Measurements from ENCODE around the gene HDLBP. TPM values are rescaled to one million over a fixed set of nuclear protein-coding genes. Genes with fewer than 3 reads are reported as not detected.

HDLBP gene
- total RNA-seq, 1 donor from 2014 or later: 839 TPM

GRCh38 chr2:241182126-241182525, 133.3 kb downstream of the HDLBP start:
- H3K9me3 Mint-ChIP-seq (ENCODE audit: unreplicated experiment): no peaks in the 10 kb centered on the region
- no peaks in the 10 kb centered on the region for H3K4me1 Mint-ChIP-seq (ENCODE audit: unreplicated experiment)
- H3K27me3 Mint-ChIP-seq (ENCODE audit: unreplicated experiment): no peaks in the 10 kb centered on the region
- no peak for DNase-seq (ENCODE audit: extremely low spot score, unreplicated experiment)
- no peak for TF ChIP-seq CTCF (IDR thresholded peaks at IDR 0.05)
- no peak overlapping the region for H3K4me3 Mint-ChIP-seq (ENCODE audit: unreplicated experiment)
- no peak overlapping the region for H3K27ac Mint-ChIP-seq (ENCODE audit: unreplicated experiment)
- peaks cover 22% of the 10 kb centered on the region for H3K36me3 Mint-ChIP-seq (ENCODE audit: unreplicated experiment)

- no peak for DNase-seq (ENCODE audit: extremely low spot score, unreplicated experiment)
- H3K4me1 Mint-ChIP-seq (ENCODE audit: unreplicated experiment): no peaks in the 10 kb centered on the region
- peaks cover 22% of the 10 kb centered on the region for H3K36me3 Mint-ChIP-seq (ENCODE audit: unreplicated experiment)
- H3K4me3 Mint-ChIP-seq (ENCODE audit: unreplicated experiment): no peak overlapping the region
- no peaks in the 10 kb centered on the region for H3K9me3 Mint-ChIP-seq (ENCODE audit: unreplicated experiment)
- TF ChIP-seq CTCF (IDR thresholded peaks at IDR 0.05): no peak
- no peak overlapping the region for H3K27ac Mint-ChIP-seq (ENCODE audit: unreplicated experiment)
- H3K27me3 Mint-ChIP-seq (ENCODE audit: unreplicated experiment): no peaks in the 10 kb centered on the region
Measured at GRCh38 chr2:241180495-241180894, 135.0 kb downstream of the HDLBP start.

GRCh38 chr2:241179899-241180298, 135.6 kb downstream of the HDLBP start:
- Mint-ChIP-seq H3K36me3 (ENCODE audit: unreplicated experiment) (peaks cover 22% of the 10 kb centered on the region), H3K4me3 (ENCODE audit: unreplicated experiment) (no peak overlapping the region), H3K4me1 (ENCODE audit: unreplicated experiment) (no peaks in the 10 kb centered on the region), H3K9me3 (ENCODE audit: unreplicated experiment) (no peaks in the 10 kb centered on the region), H3K27me3 (ENCODE audit: unreplicated experiment) (no peaks in the 10 kb centered on the region), H3K27ac (ENCODE audit: unreplicated experiment) (no peak overlapping the region)
- TF ChIP-seq CTCF (IDR thresholded peaks at IDR 0.05): no peak
- DNase-seq (ENCODE audit: extremely low spot score, unreplicated experiment): no peak

- Mint-ChIP-seq H3K27me3 (ENCODE audit: unreplicated experiment) (no peaks in the 10 kb centered on the region), H3K4me1 (ENCODE audit: unreplicated experiment) (no peaks in the 10 kb centered on the region), H3K9me3 (ENCODE audit: unreplicated experiment) (no peaks in the 10 kb centered on the region), H3K27ac (ENCODE audit: unreplicated experiment) (no peak overlapping the region), H3K4me3 (ENCODE audit: unreplicated experiment) (no peak overlapping the region), H3K36me3 (ENCODE audit: unreplicated experiment) (peaks cover 25% of the 10 kb centered on the region)
- DNase-seq (ENCODE audit: extremely low spot score, unreplicated experiment): no peak
- TF ChIP-seq CTCF (IDR thresholded peaks at IDR 0.05): no peak
Measured at GRCh38 chr2:241178961-241179360, 136.5 kb downstream of the HDLBP start.

GRCh38 chr2:241177526-241178334, 137.7 kb downstream of the HDLBP start:
- H3K27me3 Mint-ChIP-seq (ENCODE audit: unreplicated experiment): no peaks in the 10 kb centered on the region
- no peaks in the 10 kb centered on the region for H3K9me3 Mint-ChIP-seq (ENCODE audit: unreplicated experiment)
- peaks cover 4% of the 10 kb centered on the region for H3K4me1 Mint-ChIP-seq (ENCODE audit: unreplicated experiment)
- H3K4me3 Mint-ChIP-seq (ENCODE audit: unreplicated experiment): no peak overlapping the region
- no peak for DNase-seq (ENCODE audit: extremely low spot score, unreplicated experiment)
- peaks cover 26% of the 10 kb centered on the region for H3K36me3 Mint-ChIP-seq (ENCODE audit: unreplicated experiment)
- TF ChIP-seq CTCF (IDR thresholded peaks at IDR 0.05): no peak
- no peak overlapping the region for H3K27ac Mint-ChIP-seq (ENCODE audit: unreplicated experiment)

Other genes starting within 250 kb of the HDLBP start
- gene MTERF4, start 213.4 kb downstream of the HDLBP start, total RNA-seq: 32.4 and 36.8 TPM in 2 replicates
- 10.2 and 10.5 TPM in 2 replicates for gene PASK, start 166.2 kb downstream of the HDLBP start, total RNA-seq
- gene PPP1R7, start 165.2 kb downstream of the HDLBP start, total RNA-seq: 51.0 and 55.5 TPM in 2 replicates
- gene ANO7, start 127.0 kb downstream of the HDLBP start, total RNA-seq: 1.3 TPM in 2 replicates
- gene SEPTIN2, start 253 bp upstream of the HDLBP start, total RNA-seq: 547 and 557 TPM in 2 replicates
- gene FARP2, start 40.6 kb upstream of the HDLBP start, total RNA-seq: 54.5 and 70.1 TPM in 2 replicates
- gene STK25, start 192.9 kb upstream of the HDLBP start, total RNA-seq: 197 and 206 TPM in 2 replicates
- gene BOK, start 243.1 kb upstream of the HDLBP start, total RNA-seq: 45.0 and 47.5 TPM in 2 replicates

Data from osteocyte (in vitro differentiated cells).